GM12872 (cell line): Measurements from ENCODE around the gene ZNF516.

Experiments
- TF ChIP-seq, protein P1 (sequence below): IDR thresholded peaks from 3 replicates; pipeline ENCODE4 v1.5.1; 2011; ENCODE audit warnings: low read depth, mild to moderate bottlenecking, low read length, moderate library complexity; ENCODE audit not compliant: insufficient read depth

Gene ZNF516

DNA sequence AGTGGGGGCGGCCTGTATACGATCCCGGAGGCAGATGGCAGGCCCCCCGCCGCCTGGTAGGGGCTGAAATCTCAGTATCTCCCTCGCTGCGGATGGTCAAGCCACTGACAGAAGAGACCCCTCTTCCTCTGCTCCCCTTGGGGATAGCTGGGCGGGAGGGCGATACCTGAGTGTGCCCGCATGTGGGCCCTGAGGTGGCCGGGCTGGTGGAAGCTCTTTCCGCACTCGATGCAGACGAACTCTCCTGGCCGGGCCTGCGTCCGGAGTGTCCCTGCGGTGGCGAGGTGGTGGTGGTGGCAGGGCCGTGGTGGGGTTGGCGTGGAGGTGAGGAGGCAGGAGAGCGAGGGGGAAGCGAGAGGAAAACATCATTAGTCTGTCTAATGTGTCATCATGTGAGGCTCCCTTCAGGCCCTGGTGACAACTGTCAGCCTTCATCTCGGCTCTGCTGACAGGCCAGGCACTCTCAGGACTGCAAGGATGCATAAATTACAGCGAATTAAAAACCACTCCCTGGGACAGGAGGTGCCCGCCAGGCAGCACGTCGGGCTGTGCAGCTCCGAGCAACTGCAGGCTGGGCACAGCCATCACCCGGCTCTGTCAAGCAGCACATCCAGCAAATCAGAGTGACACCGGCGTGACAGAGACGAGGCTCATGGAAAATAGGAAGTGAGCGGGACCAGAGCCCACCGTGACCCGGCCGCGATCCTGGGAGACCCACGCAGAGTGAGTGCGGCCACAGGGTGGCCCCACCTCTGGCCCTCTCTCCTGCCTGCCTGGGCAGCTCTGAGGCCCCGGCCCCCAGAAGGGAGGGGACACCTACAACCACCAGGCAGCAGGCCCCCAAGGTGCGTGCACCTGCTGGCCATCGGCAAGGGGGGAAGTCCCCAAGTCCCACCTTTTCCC, 123.5 kb downstream of the ZNF516 start:
- TF ChIP-seq, protein P1, sequence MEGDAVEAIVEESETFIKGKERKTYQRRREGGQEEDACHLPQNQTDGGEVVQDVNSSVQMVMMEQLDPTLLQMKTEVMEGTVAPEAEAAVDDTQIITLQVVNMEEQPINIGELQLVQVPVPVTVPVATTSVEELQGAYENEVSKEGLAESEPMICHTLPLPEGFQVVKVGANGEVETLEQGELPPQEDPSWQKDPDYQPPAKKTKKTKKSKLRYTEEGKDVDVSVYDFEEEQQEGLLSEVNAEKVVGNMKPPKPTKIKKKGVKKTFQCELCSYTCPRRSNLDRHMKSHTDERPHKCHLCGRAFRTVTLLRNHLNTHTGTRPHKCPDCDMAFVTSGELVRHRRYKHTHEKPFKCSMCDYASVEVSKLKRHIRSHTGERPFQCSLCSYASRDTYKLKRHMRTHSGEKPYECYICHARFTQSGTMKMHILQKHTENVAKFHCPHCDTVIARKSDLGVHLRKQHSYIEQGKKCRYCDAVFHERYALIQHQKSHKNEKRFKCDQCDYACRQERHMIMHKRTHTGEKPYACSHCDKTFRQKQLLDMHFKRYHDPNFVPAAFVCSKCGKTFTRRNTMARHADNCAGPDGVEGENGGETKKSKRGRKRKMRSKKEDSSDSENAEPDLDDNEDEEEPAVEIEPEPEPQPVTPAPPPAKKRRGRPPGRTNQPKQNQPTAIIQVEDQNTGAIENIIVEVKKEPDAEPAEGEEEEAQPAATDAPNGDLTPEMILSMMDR = no peak

DNA sequence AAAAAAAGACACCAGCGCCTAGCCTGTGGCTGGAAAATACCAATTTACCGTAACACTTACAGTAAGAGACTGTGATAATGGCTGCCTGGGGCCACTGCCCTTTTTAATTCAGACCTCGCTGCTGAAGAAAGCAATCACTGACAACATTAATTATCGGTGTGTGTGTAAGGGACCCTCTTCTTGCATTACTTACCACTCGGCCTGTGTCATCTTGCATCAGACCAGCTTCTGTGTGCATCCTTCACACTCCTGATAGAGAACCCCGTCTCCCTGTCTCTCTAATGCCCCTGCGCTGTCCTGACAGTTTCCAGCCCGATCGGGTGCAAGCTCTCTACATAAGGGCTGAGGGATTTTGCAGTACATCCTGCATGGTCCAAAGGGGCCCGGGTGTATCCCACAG, 124.4 kb downstream of the ZNF516 start:
- TF ChIP-seq, protein P1 = no peak

DNA sequence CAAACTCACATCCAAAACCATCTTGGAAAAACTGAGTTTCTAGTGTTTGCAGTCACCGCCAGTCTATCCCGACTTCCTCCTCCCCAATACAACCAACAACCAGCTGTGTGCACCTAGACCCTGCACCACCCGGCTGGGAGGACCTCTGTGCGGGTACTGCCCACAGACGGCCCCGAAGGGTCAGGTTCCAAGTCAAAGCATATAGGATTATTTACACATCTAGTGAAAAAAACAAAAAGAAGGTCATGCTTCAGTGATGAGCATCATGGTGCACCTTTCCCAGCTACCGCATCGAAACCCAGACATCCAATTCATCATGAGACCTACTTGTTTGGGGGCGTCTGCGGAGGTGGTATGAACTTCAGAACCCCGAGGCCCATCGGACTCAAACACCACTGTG, 124.8 kb downstream of the ZNF516 start:
- TF ChIP-seq, protein P1 = no peak

DNA sequence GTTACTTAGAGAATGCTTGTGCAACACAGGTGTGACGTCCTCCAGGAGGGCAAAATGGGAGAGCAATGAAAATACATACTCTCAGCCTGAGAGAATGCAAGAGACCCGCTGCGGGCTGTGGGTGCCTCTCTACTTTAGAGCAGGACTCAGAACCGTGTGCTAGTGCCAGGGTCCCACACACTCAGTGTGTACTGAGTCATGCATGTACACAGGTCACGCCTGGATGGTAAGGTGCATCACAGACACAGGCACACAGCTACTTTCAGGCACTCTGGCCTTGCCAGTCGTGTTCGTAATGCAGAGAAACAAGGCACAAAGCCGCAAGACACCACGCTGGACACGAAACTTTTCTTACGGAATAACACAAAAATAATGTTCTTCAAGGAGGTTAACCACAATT, 125.3 kb downstream of the ZNF516 start:
- TF ChIP-seq, protein P1 = no peak

DNA sequence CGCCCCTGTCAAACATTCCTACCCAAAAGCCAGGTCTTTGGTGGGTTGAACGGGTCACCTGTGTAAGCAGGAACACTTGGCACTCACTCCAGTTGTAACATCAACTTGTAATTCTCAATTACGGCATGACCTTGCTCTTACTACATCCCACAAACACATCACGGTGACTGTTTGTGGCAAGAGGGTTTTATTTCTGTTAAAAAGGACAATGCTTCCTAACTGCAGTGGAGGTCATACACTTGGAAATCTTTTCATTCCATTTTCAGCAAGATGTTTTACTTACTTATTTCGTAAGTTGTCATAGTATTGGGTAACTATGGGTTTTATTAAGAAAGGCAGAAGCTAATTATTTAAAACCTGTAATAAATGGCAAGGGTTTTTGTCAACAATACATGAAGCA, 126.1 kb downstream of the ZNF516 start:
- TF ChIP-seq, protein P1 = no peak

DNA sequence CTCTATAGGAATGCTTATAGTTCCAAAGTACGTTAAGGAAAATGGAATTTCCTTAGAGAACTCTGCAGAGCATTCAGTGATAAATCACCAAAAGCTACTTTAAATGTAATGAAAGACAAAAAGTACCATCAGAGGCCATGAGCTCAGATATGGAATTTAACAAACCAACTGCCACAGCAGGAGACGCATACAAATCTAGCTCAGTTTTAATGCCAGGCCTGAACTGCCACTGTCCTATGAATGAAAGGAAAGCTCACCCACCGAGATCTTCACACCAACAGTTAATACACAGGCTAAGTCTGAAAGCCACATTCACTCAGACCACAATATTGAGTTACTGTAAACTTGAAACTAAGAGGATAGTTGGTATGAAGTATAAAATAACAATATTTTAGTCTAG, 126.8 kb downstream of the ZNF516 start:
- TF ChIP-seq, protein P1 = no peak

DNA sequence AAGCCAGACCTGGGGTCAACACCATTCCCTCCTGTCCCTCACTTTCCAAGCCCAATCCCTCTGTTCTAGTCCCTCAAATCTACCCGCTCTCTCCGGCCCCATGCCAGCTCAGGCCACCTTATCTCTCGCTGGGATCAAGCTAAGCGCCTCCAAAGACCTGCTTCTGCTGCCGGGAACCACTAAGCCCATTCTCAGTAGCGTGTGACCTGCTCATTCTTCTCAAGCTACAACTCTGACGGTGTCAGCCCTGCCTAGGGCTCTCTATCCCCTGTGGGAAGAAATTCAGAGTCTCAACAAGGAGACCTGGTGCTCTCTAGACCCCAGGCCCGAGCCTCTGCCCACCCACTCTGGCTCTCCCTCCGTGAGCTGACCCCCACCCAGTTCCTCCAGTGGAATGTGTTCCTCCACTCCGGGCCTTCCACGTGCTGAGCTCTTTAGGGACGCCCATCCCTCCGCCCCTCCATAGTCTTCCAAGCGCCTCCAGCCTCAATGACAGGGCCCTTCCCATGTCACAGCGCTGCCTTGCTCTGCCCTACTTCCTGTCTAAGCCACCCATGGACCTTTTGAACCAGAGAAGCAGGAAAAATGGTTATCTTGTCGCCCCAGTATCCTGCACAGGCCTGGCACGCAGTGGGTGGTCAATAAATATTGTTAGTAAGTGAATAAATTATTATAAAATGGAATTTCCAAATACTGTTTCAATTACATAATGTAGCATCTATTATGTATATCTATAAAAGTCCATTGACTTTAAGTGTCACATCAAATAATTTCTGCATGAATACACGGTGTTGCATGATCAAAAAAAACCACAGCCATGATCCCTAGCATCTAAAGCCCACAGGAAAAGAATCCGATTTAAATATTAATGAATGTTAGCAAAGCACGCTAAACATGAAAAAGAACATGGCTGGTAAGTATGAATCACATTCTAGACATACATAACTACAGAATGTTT, 127.6 kb downstream of the ZNF516 start:
- TF ChIP-seq, protein P1 = no peak
